Measurements from ENCODE around the gene TMEM203. TPM values are rescaled to one million over a fixed set of nuclear protein-coding genes. Genes with fewer than 3 reads are reported as not detected.

The TMEM203 gene
- total RNA-seq, 1 experiment from 2014 or later = 65.8 TPM

GRCh38 chr9:137219757-137220316 lies 14.4 kb upstream of the TMEM203 start:
- no peak for DNase-seq (ENCODE audit: low read depth)

- DNase-seq (ENCODE audit: low read depth) = peak; percentile 43
These were observed 13.4 kb upstream of the TMEM203 start for GRCh38 chr9:137218754-137219271.

- DNase-seq (ENCODE audit: low read depth) = no peak
These were observed 12.8 kb upstream of the TMEM203 start for GRCh38 chr9:137218212-137218753.

- DNase-seq (ENCODE audit: low read depth) = no peak
These were observed 12.1 kb upstream of the TMEM203 start for GRCh38 chr9:137217276-137218211.

GRCh38 chr9:137216188-137216965 lies 10.9 kb upstream of the TMEM203 start:
- no peak for DNase-seq (ENCODE audit: low read depth)

GRCh38 chr9:137215196-137215986 lies 9.9 kb upstream of the TMEM203 start:
- no peak for DNase-seq (ENCODE audit: low read depth)

GRCh38 chr9:137214620-137215019 lies 9.2 kb upstream of the TMEM203 start:
- no peak for DNase-seq (ENCODE audit: low read depth)

- DNase-seq (ENCODE audit: low read depth) = no peak
These were observed 8.0 kb upstream of the TMEM203 start for GRCh38 chr9:137213160-137214060.

GRCh38 chr9:137212520-137212919 lies 7.1 kb upstream of the TMEM203 start:
- no peak for DNase-seq (ENCODE audit: low read depth)

- DNase-seq (ENCODE audit: low read depth) = no peak
These were observed 6.1 kb upstream of the TMEM203 start for GRCh38 chr9:137211532-137211931.

- DNase-seq (ENCODE audit: low read depth) = no peak
These were observed 1.2 kb upstream of the TMEM203 start for GRCh38 chr9:137206602-137207001.

GRCh38 chr9:137204731-137205125 lies 720 bp downstream of the TMEM203 start:
- DNase-seq (ENCODE audit: low read depth) = no peak

- no peak for DNase-seq (ENCODE audit: low read depth)
These were observed 2.5 kb downstream of the TMEM203 start for GRCh38 chr9:137202966-137203365.

- no peak for DNase-seq (ENCODE audit: low read depth)
These were observed 4.1 kb downstream of the TMEM203 start for GRCh38 chr9:137201205-137201868.

- DNase-seq (ENCODE audit: low read depth) = peak; percentile 99
These were observed 4.9 kb downstream of the TMEM203 start, which contains the start of gene TPRN for GRCh38 chr9:137200311-137201204. TPRN (minus strand) TSS chr9:137200741; CDS start chr9:137200711, 30 bp downstream.

GRCh38 chr9:137199411-137200121 lies 5.9 kb downstream of the TMEM203 start:
- no peak for DNase-seq (ENCODE audit: low read depth)

- DNase-seq (ENCODE audit: low read depth) = no peak
These were observed 6.6 kb downstream of the TMEM203 start for GRCh38 chr9:137198902-137199283.
